GM12878 (cell line): ENCODE measurements around the gene ANP32A. TPM values are rescaled to one million over a fixed set of nuclear protein-coding genes. Genes with fewer than 3 reads are reported as not detected.

Source experiments
- ATAC-seq: fragments of 200-7000 bp; cut with Tn5 transposase; 3 replicates; pipeline ENCODE4 v1.9.1; 2020; ENCODE audit warnings: mild to moderate bottlenecking, moderate library complexity
- BruUV-seq: library from RNA; stranded (reverse); fragments of 400-500 nt; replicated peaks from 2 replicates; lab custom pipeline; 2021; lab: Mats Ljungman, UMichigan
- CTCF ChIA-PET: fragments of 300-600 bp; sonication (Branson Sonifier 250); formaldehyde crosslinking; extraction: SDS; loops from one replicate; lab custom pipeline; 2021; ENCODE audit warnings: inconsistent platforms; lab: Yijun Ruan, JAX
- POLR2A ChIA-PET: fragments of 350-600 bp; formaldehyde crosslinking; extraction: SDS; loops from one replicate; lab custom pipeline; 2021; ENCODE audit warnings: inconsistent platforms; lab: Charles Lee
- RAD21 ChIA-PET: fragments of 300-600 bp; sonication (Branson Sonifier 250); formaldehyde crosslinking; loops from one replicate; lab custom pipeline; 2023; ENCODE audit warnings: antibody characterized with exemption; ENCODE audit not compliant: unreplicated experiment; lab: Charles Lee
- SMC1A ChIA-PET: fragments of 300-600 bp; sonication (Branson Sonifier 250); formaldehyde crosslinking; loops from one replicate; lab custom pipeline; 2023; ENCODE audit not compliant: unreplicated experiment, uncharacterized antibody; lab: Charles Lee
- DNase-seq: peaks from one replicate; pipeline ENCODE4 v3.0.0-alpha.2; 2011; ENCODE audit warnings: low read depth, low spot score
- FAIRE-seq: peaks from 3 replicates; lab custom pipeline; 2011; peaks lifted over from hg19 to GRCh38; lab: Jason Lieb, UNC
- H2AFZ ChIP-seq: 2 replicates; pipeline ENCODE4 v1.6.0; 2011; ENCODE audit warnings: low read depth, low read length, control low read depth; ENCODE audit not compliant: control insufficient read depth
- H3K27ac ChIP-seq: 2 replicates; pipeline ENCODE4 v1.5.1; 2011; ENCODE audit warnings: control low read depth; ENCODE audit not compliant: control insufficient read depth, insufficient read depth
- H3K27me3 ChIP-seq, 2 experiments: replicated peaks in 1 of 2; 2 replicates each; pipeline versions ENCODE4 v1.6.0 to v1.6.1; 2011; ENCODE audit warnings: low read length in 1 of 2; ENCODE audit not compliant: control insufficient read depth in 2 of 2, insufficient read depth in 2 of 2
- H3K36me3 ChIP-seq, 2 experiments: 2 replicates each; pipeline ENCODE4 v1.5.1; 2011; ENCODE audit warnings: low read length in 1 of 2; ENCODE audit not compliant: control insufficient read depth in 2 of 2, insufficient read depth in 2 of 2
- H3K4me1 ChIP-seq: 2 replicates; pipeline ENCODE4 v1.6.1; 2011; ENCODE audit warnings: mild to moderate bottlenecking, low read length, moderate library complexity, mixed read lengths; ENCODE audit not compliant: control insufficient read depth, insufficient read depth
- H3K4me2 ChIP-seq: 2 replicates; pipeline ENCODE4 v1.6.0; 2011; ENCODE audit warnings: control low read depth; ENCODE audit not compliant: control insufficient read depth, insufficient read depth
- H3K4me3 ChIP-seq: fragments of 200-600 bp; sonication (generic); 2 replicates; pipeline ENCODE4 v1.5.1; 2016
- H3K79me2 ChIP-seq: 2 replicates; pipeline ENCODE4 v1.6.0; 2011; ENCODE audit warnings: low read length; ENCODE audit not compliant: control insufficient read depth, insufficient read depth
- H3K9ac ChIP-seq: 2 replicates; pipeline ENCODE4 v1.8.0; 2011; ENCODE audit warnings: low read length, control low read depth, mixed read lengths; ENCODE audit not compliant: control insufficient read depth, insufficient read depth
- H3K9me3 ChIP-seq: replicated peaks from 3 replicates; pipeline ENCODE4 v1.5.1; 2011; ENCODE audit warnings: mild to moderate bottlenecking, low read length; ENCODE audit not compliant: control insufficient read depth, insufficient read depth
- H4K20me1 ChIP-seq: 2 replicates; pipeline ENCODE4 v1.6.0; 2011; ENCODE audit not compliant: control insufficient read depth, insufficient read depth
- NR2F1 ChIP-seq: fragments of 450-650 bp; conservative IDR thresholded peaks from 2 replicates; pipeline ENCODE4 v1.6.1; 2017; ENCODE audit warnings: mild to moderate bottlenecking
- PRDM15 ChIP-seq: fragments of 450-650 bp; formaldehyde crosslinking; IDR thresholded peaks from 2 replicates; pipeline ENCODE4 v1.4.0; 2020; ENCODE audit warnings: mild to moderate bottlenecking, moderate library complexity
- WGBS: methylation state at CpG from one replicate; pipeline ENCODE4 v1.1.6; 2016; ENCODE audit warnings: low lambda C conversion rate; ENCODE audit not compliant: insufficient replicate concordance, insufficient coverage; ENCODE audit errors: missing lambda C conversion rate; 5-methylcytosine and 5-hydroxymethylcytosine counted together
- in situ Hi-C: fragments of 300-500 bp; cut with MboI; formaldehyde crosslinking; loops from 9 replicates; pipeline ENCODE4 v1.14.3; 2018; ENCODE audit warnings: mixed read lengths
- intact Hi-C: fragments of 100-400 bp; cut with micrococcal nuclease; formaldehyde crosslinking; loops from one replicate; pipeline ENCODE4 v1.14.2; 2022; ENCODE audit not compliant: unreplicated experiment
- polyA plus RNA-seq, 11 experiments: library from polyadenylated mRNA; depleted of rRNA in 4 of 11; unstranded in 6 of 11; stranded (reverse) in 5 of 11; fragments of >200 nt; fragmentation: Nextera tagmentation in 4 of 11; fragmentation: Illumina TruSeq in 1 of 11; extraction: Ambion mirVana in 4 of 11; extraction: Trizol in 1 of 11; gene quantifications; 1 replicate in 1 of 11; 2 replicates in 10 of 11; pipeline versions ENCODE4 v1.2.1 to v1.2.3, GENCODE V29; 2011 to 2016; ENCODE audit warnings: inconsistent platforms in 2 of 11, missing spikeins in 2 of 11, low read depth in 1 of 11
- total RNA-seq, 4 experiments: library from RNA; depleted of rRNA in 3 of 4; stranded (reverse); fragments of >200 nt in 3 of 4; fragmentation: Illumina TruSeq in 1 of 4; extraction: Trizol in 1 of 4; gene quantifications; 2 replicates each; pipeline versions ENCODE4 v1.2.1 to v1.2.3, GENCODE V29; 2013 to 2021
- TF ChIP-seq, protein P1 (sequence below): IDR thresholded peaks from 2 replicates; pipeline ENCODE4 v1.6.1; 2012; ENCODE audit warnings: mild to moderate bottlenecking, low read depth, low read length

Gene ANP32A
- total and polyA plus RNA-seq, 10 of the 15 experiments (the other 5 are each of a cell fraction or from before 2014, with no cell fraction given) = 29.6 to 666 (median 234) TPM

- SMC1A ChIA-PET = interaction anchor here (0.7 to 1.8 kb wide), 4 partner anchors 95 to 143 kb away, joined by 3 to 9 read pairs (median 6); no protein-coding TSS in a partner anchor
- Histone ChIP-seq H3K4me2 (no peak overlapping the region), H4K20me1 (no peaks in the 10 kb centered on the region), H3K79me2 (no peaks in the 10 kb centered on the region), H2AFZ (no peak overlapping the region), H3K27me3 (0 out of 4 replicates have a peak, but pooled peaks cover 0 to 3% of the 10 kb centered on the region in 2 experiments), H3K9ac (no peak overlapping the region), H3K27ac (no peak overlapping the region), H3K4me1 (no peaks in the 10 kb centered on the region), H3K9me3 (no peaks in the 10 kb centered on the region), H3K4me3 (no peak overlapping the region), H3K36me3 (no peaks in the 10 kb centered on the region)
- FAIRE-seq (no peak), DNase-seq (no peak), ATAC-seq (no peak)
- no TSS peak for BruUV-seq
- in situ Hi-C loops = loop anchor here (5.0 kb wide), 1 partner anchor 145 kb away; no protein-coding TSS in a partner anchor
- CTCF ChIA-PET = interaction anchor here (1.0 to 3.3 kb wide), 3 partner anchors 96 to 143 kb away, joined by 4 to 17 read pairs (median 5); no protein-coding TSS in a partner anchor
- TF ChIP-seq NR2F1 (no peak), PRDM15 (CRISPR knock-in tag) (no peak)
- TF ChIP-seq, protein P1, sequence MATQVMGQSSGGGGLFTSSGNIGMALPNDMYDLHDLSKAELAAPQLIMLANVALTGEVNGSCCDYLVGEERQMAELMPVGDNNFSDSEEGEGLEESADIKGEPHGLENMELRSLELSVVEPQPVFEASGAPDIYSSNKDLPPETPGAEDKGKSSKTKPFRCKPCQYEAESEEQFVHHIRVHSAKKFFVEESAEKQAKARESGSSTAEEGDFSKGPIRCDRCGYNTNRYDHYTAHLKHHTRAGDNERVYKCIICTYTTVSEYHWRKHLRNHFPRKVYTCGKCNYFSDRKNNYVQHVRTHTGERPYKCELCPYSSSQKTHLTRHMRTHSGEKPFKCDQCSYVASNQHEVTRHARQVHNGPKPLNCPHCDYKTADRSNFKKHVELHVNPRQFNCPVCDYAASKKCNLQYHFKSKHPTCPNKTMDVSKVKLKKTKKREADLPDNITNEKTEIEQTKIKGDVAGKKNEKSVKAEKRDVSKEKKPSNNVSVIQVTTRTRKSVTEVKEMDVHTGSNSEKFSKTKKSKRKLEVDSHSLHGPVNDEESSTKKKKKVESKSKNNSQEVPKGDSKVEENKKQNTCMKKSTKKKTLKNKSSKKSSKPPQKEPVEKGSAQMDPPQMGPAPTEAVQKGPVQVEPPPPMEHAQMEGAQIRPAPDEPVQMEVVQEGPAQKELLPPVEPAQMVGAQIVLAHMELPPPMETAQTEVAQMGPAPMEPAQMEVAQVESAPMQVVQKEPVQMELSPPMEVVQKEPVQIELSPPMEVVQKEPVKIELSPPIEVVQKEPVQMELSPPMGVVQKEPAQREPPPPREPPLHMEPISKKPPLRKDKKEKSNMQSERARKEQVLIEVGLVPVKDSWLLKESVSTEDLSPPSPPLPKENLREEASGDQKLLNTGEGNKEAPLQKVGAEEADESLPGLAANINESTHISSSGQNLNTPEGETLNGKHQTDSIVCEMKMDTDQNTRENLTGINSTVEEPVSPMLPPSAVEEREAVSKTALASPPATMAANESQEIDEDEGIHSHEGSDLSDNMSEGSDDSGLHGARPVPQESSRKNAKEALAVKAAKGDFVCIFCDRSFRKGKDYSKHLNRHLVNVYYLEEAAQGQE = no peak
- 61% methylated on average over 2 of the region's 2 CpGs for WGBS
- RAD21 ChIA-PET = interaction anchor here (0.5 to 2.1 kb wide), 5 partner anchors 59 to 143 kb away, joined by 3 to 15 read pairs (median 4); no protein-coding TSS in a partner anchor
- intact Hi-C loops = no loop called here
- POLR2A ChIA-PET = no interaction called here
Measured at GRCh38 chr15:68732451-68732850, 88.2 kb downstream of the ANP32A start.
